ENCODE measurements around the gene UBE2E2. TPM values are rescaled to one million over a fixed set of nuclear protein-coding genes. Genes with fewer than 3 reads are reported as not detected.

UBE2E2 gene
- total RNA-seq, 1 experiment from 2014 or later: 54.9 TPM

DNA sequence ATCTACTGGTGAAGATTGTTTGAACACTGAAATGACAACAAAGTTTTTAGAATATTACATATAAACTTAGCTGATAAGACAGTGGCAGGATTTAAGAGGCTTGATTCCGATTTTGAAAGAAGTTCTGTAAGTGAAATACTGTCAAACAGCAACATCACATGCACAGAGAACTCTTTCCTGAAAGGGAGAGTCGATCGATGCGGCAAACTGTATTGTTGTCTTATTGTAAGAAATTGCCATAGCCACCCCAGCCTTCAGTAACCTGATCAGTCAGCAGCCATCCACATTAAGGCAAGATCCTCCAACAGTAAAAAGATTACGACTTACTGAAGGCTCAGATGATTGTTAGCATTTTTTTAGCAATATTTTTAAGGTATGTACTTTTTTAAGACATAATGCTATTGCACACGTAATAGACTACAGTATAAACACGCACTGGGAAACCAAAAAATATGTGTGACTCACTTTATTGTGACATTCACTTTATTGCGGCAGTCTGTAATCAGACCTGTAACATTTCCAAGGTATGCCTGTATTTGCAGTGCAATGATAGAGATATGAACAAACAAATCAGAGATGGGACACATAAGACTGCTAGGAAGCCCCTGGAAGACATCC, 377.1 kb downstream of the UBE2E2 start:
- no peak for DNase-seq (ENCODE audit: low spot score)
- H3K4me1 Mint-ChIP-seq: peaks cover 31% of the 10 kb centered on the region
- no peaks in the 10 kb centered on the region for H3K36me3 Mint-ChIP-seq
- no peak overlapping the region for H3K27ac Mint-ChIP-seq
- ChIA-PET CTCF (no interaction called here), POLR2A (no interaction called here)
- no peak for ATAC-seq
- no peaks in the 10 kb centered on the region for H3K27me3 Mint-ChIP-seq (ENCODE audit: low read depth)
- TF ChIP-seq MXD4 (CRISPR knock-in tag; IDR thresholded peaks at IDR 0.05; ENCODE audit: borderline replicate concordance): no peak
- TF ChIP-seq, protein P1, sequence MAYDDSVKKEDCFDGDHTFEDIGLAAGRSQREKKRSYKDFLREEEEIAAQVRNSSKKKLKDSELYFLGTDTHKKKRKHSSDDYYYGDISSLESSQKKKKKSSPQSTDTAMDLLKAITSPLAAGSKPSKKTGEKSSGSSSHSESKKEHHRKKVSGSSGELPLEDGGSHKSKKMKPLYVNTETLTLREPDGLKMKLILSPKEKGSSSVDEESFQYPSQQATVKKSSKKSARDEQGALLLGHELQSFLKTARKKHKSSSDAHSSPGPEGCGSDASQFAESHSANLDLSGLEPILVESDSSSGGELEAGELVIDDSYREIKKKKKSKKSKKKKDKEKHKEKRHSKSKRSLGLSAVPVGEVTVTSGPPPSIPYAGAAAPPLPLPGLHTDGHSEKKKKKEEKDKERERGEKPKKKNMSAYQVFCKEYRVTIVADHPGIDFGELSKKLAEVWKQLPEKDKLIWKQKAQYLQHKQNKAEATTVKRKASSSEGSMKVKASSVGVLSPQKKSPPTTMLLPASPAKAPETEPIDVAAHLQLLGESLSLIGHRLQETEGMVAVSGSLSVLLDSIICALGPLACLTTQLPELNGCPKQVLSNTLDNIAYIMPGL (CRISPR knock-in tag; IDR thresholded peaks at IDR 0.05): no peak
- no peak for TF ChIP-seq KAT7 (CRISPR knock-in tag; IDR thresholded peaks at IDR 0.05; ENCODE audit: borderline replicate concordance)
- TF ChIP-seq NFYB (CRISPR knock-in tag; conservative IDR thresholded peaks at IDR 0.05; ENCODE audit: low read depth): no peak
- TF ChIP-seq, protein P2, sequence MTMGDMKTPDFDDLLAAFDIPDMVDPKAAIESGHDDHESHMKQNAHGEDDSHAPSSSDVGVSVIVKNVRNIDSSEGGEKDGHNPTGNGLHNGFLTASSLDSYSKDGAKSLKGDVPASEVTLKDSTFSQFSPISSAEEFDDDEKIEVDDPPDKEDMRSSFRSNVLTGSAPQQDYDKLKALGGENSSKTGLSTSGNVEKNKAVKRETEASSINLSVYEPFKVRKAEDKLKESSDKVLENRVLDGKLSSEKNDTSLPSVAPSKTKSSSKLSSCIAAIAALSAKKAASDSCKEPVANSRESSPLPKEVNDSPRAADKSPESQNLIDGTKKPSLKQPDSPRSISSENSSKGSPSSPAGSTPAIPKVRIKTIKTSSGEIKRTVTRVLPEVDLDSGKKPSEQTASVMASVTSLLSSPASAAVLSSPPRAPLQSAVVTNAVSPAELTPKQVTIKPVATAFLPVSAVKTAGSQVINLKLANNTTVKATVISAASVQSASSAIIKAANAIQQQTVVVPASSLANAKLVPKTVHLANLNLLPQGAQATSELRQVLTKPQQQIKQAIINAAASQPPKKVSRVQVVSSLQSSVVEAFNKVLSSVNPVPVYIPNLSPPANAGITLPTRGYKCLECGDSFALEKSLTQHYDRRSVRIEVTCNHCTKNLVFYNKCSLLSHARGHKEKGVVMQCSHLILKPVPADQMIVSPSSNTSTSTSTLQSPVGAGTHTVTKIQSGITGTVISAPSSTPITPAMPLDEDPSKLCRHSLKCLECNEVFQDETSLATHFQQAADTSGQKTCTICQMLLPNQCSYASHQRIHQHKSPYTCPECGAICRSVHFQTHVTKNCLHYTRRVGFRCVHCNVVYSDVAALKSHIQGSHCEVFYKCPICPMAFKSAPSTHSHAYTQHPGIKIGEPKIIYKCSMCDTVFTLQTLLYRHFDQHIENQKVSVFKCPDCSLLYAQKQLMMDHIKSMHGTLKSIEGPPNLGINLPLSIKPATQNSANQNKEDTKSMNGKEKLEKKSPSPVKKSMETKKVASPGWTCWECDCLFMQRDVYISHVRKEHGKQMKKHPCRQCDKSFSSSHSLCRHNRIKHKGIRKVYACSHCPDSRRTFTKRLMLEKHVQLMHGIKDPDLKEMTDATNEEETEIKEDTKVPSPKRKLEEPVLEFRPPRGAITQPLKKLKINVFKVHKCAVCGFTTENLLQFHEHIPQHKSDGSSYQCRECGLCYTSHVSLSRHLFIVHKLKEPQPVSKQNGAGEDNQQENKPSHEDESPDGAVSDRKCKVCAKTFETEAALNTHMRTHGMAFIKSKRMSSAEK (CRISPR knock-in tag; IDR thresholded peaks at IDR 0.05; ENCODE audit: borderline replicate concordance): no peak
- no peak for TF ChIP-seq NR3C1 (CRISPR knock-in tag; conservative IDR thresholded peaks at IDR 0.05; ENCODE audit: low read depth)
- TF ChIP-seq FOXK1 (CRISPR knock-in tag; IDR thresholded peaks at IDR 0.05): no peak
- no peak for TF ChIP-seq GTF2I (CRISPR knock-in tag; conservative IDR thresholded peaks at IDR 0.05)
- no peak for TF ChIP-seq CREB1 (CRISPR knock-in tag; IDR thresholded peaks at IDR 0.05)
- TF ChIP-seq FOXJ3 (CRISPR knock-in tag; IDR thresholded peaks at IDR 0.05; ENCODE audit: borderline replicate concordance): no peak
- no peak for TF ChIP-seq EMX1 (CRISPR knock-in tag; IDR thresholded peaks at IDR 0.05)
- peaks cover 9% of the 10 kb centered on the region for H3K9me3 Mint-ChIP-seq
- no peak overlapping the region for H3K4me3 Mint-ChIP-seq

DNA sequence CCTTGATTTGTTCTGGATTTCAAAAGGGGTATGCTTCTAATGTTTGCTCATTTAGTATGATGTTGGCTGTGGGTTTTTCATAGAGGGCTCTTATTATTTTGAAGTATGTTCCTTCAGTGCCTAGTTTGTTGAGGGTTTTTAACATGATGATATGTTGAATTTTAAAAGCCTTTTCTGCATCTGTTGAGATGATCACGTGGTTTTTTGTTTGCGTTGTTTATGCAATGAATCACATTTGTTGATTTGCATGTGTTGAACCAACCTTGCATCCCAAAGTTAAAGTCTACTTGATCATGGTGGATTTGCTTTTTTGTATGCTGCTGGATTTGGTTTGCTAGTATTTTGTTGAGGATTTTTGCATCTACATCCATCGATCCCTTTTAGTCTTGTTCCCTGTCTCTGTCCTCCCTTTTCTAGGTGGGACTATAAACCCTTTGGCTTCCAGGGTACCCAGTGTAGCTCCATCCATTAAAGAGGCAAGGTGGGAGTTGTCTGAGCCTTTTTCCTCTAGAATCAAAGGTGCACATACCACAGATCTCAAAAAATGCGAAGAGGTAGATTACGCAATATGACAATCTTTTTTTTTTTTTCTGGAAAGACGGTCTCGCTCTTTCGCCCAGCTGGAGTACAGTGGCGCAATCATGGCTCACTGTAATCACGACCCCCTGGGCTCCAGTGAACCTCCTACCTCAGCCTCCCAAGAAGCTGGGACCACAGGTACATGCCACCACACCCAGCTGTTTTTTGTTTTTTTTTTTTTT, 381.0 kb downstream of the UBE2E2 start:
- DNase-seq (ENCODE audit: low spot score): no peak
- Mint-ChIP-seq H3K4me1 (peaks cover 31% of the 10 kb centered on the region), H3K27me3 (ENCODE audit: low read depth) (no peaks in the 10 kb centered on the region), H3K36me3 (no peaks in the 10 kb centered on the region), H3K9me3 (no peaks in the 10 kb centered on the region; the same call in 1 of the 2 replicates), H3K27ac (no peak overlapping the region), H3K4me3 (no peak overlapping the region)
- ChIA-PET POLR2A (no interaction called here), CTCF (no interaction called here)
- no peak for ATAC-seq
- TF ChIP-seq, protein P3, sequence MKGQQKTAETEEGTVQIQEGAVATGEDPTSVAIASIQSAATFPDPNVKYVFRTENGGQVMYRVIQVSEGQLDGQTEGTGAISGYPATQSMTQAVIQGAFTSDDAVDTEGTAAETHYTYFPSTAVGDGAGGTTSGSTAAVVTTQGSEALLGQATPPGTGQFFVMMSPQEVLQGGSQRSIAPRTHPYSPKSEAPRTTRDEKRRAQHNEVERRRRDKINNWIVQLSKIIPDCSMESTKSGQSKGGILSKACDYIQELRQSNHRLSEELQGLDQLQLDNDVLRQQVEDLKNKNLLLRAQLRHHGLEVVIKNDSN (CRISPR knock-in tag; IDR thresholded peaks at IDR 0.05): no peak
- TF ChIP-seq SMAD4 (CRISPR knock-in tag; IDR thresholded peaks at IDR 0.05): no peak
- TF ChIP-seq ZNF138 (CRISPR knock-in tag; conservative IDR thresholded peaks at IDR 0.05): no peak
- no peak for TF ChIP-seq ZNF219 (CRISPR knock-in tag; IDR thresholded peaks at IDR 0.05; ENCODE audit: borderline replicate concordance)
- TF ChIP-seq, protein P4, sequence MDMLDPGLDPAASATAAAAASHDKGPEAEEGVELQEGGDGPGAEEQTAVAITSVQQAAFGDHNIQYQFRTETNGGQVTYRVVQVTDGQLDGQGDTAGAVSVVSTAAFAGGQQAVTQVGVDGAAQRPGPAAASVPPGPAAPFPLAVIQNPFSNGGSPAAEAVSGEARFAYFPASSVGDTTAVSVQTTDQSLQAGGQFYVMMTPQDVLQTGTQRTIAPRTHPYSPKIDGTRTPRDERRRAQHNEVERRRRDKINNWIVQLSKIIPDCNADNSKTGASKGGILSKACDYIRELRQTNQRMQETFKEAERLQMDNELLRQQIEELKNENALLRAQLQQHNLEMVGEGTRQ (CRISPR knock-in tag; IDR thresholded peaks at IDR 0.05): no peak
- TF ChIP-seq, protein P5, sequence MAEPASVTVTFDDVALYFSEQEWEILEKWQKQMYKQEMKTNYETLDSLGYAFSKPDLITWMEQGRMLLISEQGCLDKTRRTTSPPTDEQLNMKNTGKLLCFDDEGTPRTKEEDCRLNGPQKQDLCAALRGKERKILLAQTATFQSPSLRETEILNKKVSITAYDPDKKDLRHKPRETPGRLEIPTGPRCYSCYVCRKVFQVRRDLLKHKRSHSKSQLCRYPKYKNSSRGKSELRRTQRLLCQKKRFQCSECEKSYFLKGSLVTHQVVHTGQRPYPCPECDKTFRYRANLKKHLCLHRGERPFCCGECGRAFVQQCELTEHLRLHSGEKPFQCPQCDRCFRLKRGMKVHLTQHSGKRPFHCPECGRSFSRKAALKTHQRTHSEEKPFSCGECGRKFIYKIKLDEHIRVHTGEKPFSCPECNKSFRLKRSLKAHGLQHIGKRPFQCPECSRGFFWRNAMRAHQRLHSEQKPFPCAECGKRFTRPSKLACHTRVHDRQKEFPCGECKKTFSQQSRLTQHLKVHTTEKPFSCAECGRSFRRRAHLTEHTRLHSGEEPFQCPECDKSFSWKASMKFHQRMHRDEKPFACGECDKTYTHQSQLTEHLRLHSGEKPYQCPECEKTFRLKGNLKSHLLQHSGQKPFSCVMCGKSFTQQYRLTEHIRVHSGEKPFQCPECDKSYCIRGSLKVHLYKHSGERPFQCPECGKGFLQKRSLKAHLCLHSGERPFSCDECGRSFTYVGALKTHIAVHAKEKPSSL (CRISPR knock-in tag; conservative IDR thresholded peaks at IDR 0.05): no peak
- TF ChIP-seq, protein P6, sequence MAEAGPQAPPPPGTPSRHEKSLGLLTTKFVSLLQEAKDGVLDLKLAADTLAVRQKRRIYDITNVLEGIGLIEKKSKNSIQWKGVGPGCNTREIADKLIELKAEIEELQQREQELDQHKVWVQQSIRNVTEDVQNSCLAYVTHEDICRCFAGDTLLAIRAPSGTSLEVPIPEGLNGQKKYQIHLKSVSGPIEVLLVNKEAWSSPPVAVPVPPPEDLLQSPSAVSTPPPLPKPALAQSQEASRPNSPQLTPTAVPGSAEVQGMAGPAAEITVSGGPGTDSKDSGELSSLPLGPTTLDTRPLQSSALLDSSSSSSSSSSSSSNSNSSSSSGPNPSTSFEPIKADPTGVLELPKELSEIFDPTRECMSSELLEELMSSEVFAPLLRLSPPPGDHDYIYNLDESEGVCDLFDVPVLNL (CRISPR knock-in tag; IDR thresholded peaks at IDR 0.05; ENCODE audit: borderline replicate concordance, low read depth): no peak
- no peak for TF ChIP-seq CBFB (CRISPR knock-in tag; IDR thresholded peaks at IDR 0.05; ENCODE audit: low read depth)
- no peak for TF ChIP-seq ZNF317 (CRISPR knock-in tag; IDR thresholded peaks at IDR 0.05; ENCODE audit: borderline replicate concordance, low read depth)
- TF ChIP-seq ZNF416 (CRISPR knock-in tag; IDR thresholded peaks at IDR 0.05): no peak
- TF ChIP-seq, protein P7, sequence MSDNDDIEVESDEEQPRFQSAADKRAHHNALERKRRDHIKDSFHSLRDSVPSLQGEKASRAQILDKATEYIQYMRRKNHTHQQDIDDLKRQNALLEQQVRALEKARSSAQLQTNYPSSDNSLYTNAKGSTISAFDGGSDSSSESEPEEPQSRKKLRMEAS (CRISPR knock-in tag; IDR thresholded peaks at IDR 0.05): no peak

Data from WTC11 (cell line).